ENCODE results near the gene FBXO47. TPM values are rescaled to one million over a fixed set of nuclear protein-coding genes. Genes with fewer than 3 reads are reported as not detected.

FBXO47 gene
- total RNA-seq, 1 donor from 2014 or later, result not detected

DNA sequence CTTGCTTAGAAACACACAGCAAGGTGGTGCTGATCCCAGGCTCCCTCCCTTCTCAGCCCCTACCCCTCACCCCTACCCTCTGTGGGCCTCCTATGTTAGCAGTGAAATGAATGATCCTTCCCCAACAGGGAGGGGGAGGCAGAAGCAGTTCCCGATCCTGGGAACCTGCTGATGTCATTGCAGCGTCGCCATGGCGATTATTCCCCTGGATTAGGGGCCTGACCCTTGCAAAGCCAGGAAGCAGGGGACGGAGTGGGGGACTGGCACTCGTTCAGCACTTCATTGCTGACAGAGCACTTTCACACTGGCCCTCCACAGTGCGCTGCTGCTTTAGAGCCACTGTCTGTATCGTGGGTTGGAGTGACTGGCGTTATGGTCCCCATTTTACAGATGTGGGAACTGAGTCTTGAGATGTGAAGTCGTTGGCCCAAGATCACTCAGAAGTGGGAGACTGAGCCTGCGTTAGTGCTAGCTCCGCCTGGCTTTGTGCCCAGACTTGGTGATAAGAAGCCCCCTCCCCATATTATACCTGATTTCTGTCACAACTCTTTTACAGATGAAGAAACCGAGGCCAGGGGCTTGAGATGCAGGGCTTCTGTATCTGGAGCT, 70.8 kb downstream of the FBXO47 start:
- TF ChIP-seq, protein P1, sequence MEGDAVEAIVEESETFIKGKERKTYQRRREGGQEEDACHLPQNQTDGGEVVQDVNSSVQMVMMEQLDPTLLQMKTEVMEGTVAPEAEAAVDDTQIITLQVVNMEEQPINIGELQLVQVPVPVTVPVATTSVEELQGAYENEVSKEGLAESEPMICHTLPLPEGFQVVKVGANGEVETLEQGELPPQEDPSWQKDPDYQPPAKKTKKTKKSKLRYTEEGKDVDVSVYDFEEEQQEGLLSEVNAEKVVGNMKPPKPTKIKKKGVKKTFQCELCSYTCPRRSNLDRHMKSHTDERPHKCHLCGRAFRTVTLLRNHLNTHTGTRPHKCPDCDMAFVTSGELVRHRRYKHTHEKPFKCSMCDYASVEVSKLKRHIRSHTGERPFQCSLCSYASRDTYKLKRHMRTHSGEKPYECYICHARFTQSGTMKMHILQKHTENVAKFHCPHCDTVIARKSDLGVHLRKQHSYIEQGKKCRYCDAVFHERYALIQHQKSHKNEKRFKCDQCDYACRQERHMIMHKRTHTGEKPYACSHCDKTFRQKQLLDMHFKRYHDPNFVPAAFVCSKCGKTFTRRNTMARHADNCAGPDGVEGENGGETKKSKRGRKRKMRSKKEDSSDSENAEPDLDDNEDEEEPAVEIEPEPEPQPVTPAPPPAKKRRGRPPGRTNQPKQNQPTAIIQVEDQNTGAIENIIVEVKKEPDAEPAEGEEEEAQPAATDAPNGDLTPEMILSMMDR (IDR thresholded peaks at IDR 0.05; ENCODE audit: unreplicated experiment), result no peak
- H3K27me3 Mint-ChIP-seq (ENCODE audit: low read depth), result no peaks in the 10 kb centered on the region
- H3K27ac Mint-ChIP-seq, result no peak overlapping the region
- no peaks in the 10 kb centered on the region for H3K9me3 Mint-ChIP-seq
- DNase-seq (ENCODE audit: low spot score in 2 of 2, unreplicated experiment in 2 of 2), result no peak
- no peak overlapping the region for H3K4me3 Mint-ChIP-seq
- peaks cover 8% of the 10 kb centered on the region for H3K4me1 Mint-ChIP-seq
- peaks cover 27% of the 10 kb centered on the region for H3K36me3 Mint-ChIP-seq

DNA sequence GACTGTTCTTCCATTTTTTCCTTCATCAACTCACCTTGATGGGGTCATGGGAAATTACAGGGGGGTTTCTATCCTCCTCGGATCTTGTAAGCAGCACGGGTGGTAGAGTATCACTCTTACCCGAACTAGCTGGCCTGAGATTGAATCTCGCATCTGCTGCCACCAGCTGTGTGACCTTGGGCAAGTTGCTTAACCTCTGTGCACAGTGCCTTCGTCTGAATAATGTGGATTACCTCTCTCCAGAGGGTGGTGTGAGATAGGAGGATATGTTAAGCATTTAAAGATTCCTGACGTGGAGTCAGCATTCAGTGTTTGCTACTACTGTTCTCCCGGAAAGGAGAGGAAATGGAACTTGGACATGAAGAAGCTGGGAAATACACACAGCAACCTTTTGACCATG, 72.9 kb downstream of the FBXO47 start:
- no peaks in the 10 kb centered on the region for H3K27me3 Mint-ChIP-seq (ENCODE audit: low read depth)
- no peak for DNase-seq (ENCODE audit: low spot score in 2 of 2, unreplicated experiment in 2 of 2)
- H3K27ac Mint-ChIP-seq, result no peak overlapping the region
- no peaks in the 10 kb centered on the region for H3K9me3 Mint-ChIP-seq
- no peak overlapping the region for H3K4me3 Mint-ChIP-seq
- no peaks in the 10 kb centered on the region for H3K4me1 Mint-ChIP-seq
- TF ChIP-seq, protein P1 (IDR thresholded peaks at IDR 0.05; ENCODE audit: unreplicated experiment), result no peak
- H3K36me3 Mint-ChIP-seq, result peaks cover 32% of the 10 kb centered on the region

DNA sequence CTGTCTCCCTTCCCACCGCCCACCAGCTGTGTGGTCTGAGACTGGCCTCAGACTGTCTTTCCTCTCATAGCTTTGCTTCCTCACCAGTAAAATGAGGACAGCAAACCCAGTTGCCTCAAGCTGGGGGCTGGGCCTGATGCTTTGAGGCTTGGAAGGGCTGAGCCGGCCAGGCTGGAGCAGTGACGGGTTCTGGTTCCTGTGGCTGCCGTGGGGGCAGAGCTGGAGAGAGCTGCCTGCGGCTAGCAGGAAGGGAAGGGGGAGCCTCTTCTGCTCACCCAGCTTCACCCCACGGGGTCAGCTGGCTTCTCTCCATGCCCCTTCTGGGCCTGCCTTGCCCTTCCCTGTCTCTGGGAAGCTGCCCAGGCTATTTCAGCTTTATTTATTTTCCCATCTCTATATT, 73.6 kb downstream of the FBXO47 start:
- Mint-ChIP-seq H3K4me1 (no peaks in the 10 kb centered on the region), H3K4me3 (no peak overlapping the region), H3K27ac (no peak overlapping the region), H3K27me3 (ENCODE audit: low read depth) (no peaks in the 10 kb centered on the region), H3K9me3 (no peaks in the 10 kb centered on the region), H3K36me3 (peaks cover 30% of the 10 kb centered on the region)
- TF ChIP-seq, protein P1 (IDR thresholded peaks at IDR 0.05; ENCODE audit: unreplicated experiment), result no peak
- no peak for DNase-seq (ENCODE audit: low spot score in 2 of 2, unreplicated experiment in 2 of 2)

DNA sequence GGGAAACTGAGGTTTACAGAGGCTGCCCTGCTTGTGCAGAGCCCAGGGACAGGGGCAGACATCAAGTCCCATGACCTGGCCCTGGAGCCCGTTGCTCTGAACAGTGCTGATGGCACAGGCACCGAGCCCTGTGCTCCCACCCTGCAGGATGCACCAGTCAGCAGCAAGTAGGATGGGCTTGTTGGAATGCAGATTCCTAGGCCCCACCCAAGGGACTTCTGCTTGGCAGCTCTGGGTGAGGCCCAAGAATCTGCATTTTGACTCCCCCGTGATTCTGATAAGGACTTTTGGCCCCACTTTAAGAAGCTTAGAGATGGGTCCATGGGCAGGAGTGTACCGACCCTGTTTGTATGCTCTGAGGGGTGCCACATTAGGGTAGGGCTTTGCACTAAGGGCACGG, 74.1 kb downstream of the FBXO47 start:
- Mint-ChIP-seq H3K4me1 (no peaks in the 10 kb centered on the region), H3K27ac (no peak overlapping the region), H3K4me3 (no peak overlapping the region)

DNA sequence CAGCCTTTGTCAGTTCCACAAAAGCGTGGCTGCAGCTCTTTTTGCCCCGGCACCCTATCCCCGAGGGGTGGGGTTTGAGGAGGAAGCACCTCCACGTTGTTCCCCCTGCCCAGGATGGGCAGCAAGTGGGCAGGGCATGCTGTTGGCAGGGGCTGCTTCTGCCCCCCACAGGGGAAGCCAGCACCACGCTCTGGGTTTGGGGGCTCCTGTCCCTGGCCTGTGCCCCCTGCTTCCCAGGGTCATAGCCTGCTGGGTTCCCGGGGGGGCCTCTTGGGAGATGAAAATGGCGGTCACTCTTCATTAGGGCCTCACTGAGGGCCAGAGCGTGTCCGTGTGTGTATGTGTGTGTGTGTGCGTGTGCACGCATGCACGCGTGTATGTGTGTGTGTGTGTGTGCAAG, 74.6 kb downstream of the FBXO47 start:
- no peak overlapping the region for H3K27ac Mint-ChIP-seq
- TF ChIP-seq, protein P1 (IDR thresholded peaks at IDR 0.05; ENCODE audit: unreplicated experiment), result no peak
- H3K27me3 Mint-ChIP-seq (ENCODE audit: low read depth), result no peaks in the 10 kb centered on the region
- no peak for DNase-seq (ENCODE audit: low spot score in 2 of 2, unreplicated experiment in 2 of 2)
- H3K36me3 Mint-ChIP-seq, result peaks cover 24% of the 10 kb centered on the region
- no peaks in the 10 kb centered on the region for H3K4me1 Mint-ChIP-seq
- no peak overlapping the region for H3K4me3 Mint-ChIP-seq
- H3K9me3 Mint-ChIP-seq, result no peaks in the 10 kb centered on the region

More for the DNA sequence above, 74.1 kb downstream of the FBXO47 start:
- Mint-ChIP-seq H3K9me3 (no peaks in the 10 kb centered on the region), H3K36me3 (peaks cover 27% of the 10 kb centered on the region), H3K27me3 (ENCODE audit: low read depth) (no peaks in the 10 kb centered on the region)
- no peak for DNase-seq (ENCODE audit: low spot score in 2 of 2, unreplicated experiment in 2 of 2)
- TF ChIP-seq, protein P1 (IDR thresholded peaks at IDR 0.05; ENCODE audit: unreplicated experiment), result no peak

DNA sequence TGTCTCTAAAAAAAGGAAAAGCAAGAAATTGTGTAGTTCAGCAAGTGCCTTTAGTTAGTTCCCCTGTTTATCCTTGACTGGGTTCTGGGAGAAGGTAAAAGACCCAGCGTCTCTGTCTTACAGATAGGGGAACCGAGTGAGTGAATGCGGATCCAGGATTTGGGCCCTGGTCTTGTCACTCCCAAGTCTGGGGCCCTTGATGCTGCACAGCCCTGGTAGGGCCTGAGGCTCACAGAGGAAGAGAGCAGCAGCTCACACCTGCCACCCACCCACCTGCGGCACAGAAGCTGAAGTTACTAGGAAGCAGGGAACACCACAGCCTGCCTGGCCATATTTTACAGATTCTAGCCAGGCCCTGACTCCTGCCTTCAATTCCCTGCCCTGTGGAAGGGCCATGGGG, 75.1 kb downstream of the FBXO47 start:
- no peak for DNase-seq (ENCODE audit: low spot score in 2 of 2, unreplicated experiment in 2 of 2)
- Mint-ChIP-seq H3K36me3 (peaks cover 24% of the 10 kb centered on the region), H3K27me3 (ENCODE audit: low read depth) (no peaks in the 10 kb centered on the region), H3K9me3 (no peaks in the 10 kb centered on the region), H3K27ac (no peak overlapping the region), H3K4me3 (no peak overlapping the region), H3K4me1 (no peaks in the 10 kb centered on the region)
- TF ChIP-seq, protein P1 (IDR thresholded peaks at IDR 0.05; ENCODE audit: unreplicated experiment), result no peak
